GM21737 (cell line): ENCODE data around the gene OR1A2.
"Not testable (repeated sequence)": the region's sequence is repeated elsewhere in the genome, so short reads cannot be mapped to it uniquely, and the experiment has no call there.

ENCODE experiments used
- ATAC-seq: cut with Tn5 transposase; IDR thresholded peaks from one replicate; pipeline ENCODE4 v1.9.1; 2021; ENCODE audit warnings: mild to moderate bottlenecking, moderate library complexity; ENCODE audit not compliant: unreplicated experiment

The OR1A2 gene

GRCh38 chr17:3197219-3197618, at the start of gene OR1A2:
Gene OR1A2 (plus strand): TSS chr17:3197519. CDS start chr17:3197519, 0 bp downstream.
- ATAC-seq: no peak

GRCh38 chr17:3157218-3157617, 40.1 kb upstream of the OR1A2 start:
- no peak for ATAC-seq

GRCh38 chr17:3167574-3167973, 29.7 kb upstream of the OR1A2 start:
- ATAC-seq: no peak

- no peak for ATAC-seq
Measured at GRCh38 chr17:3189961-3190360, 7.4 kb upstream of the OR1A2 start.

GRCh38 chr17:3207367-3207766, 10.0 kb downstream of the OR1A2 start, which contains the start of gene OR1A1:
Gene OR1A1 (plus strand): TSS chr17:3207667. CDS start chr17:3215621, 7,954 bp downstream.
- no peak for ATAC-seq

GRCh38 chr17:3208484-3208883, 11.2 kb downstream of the OR1A2 start:
- ATAC-seq: no peak

GRCh38 chr17:3213001-3213400, 15.7 kb downstream of the OR1A2 start:
- no peak for ATAC-seq

- ATAC-seq: no peak
Measured at GRCh38 chr17:3213587-3213986, 16.3 kb downstream of the OR1A2 start.

- ATAC-seq: not testable (repeated sequence)
Measured at GRCh38 chr17:3219978-3220377, 22.7 kb downstream of the OR1A2 start.

- no peak for ATAC-seq
Measured at GRCh38 chr17:3221850-3222249, 24.5 kb downstream of the OR1A2 start.

GRCh38 chr17:3222505-3222904, 25.2 kb downstream of the OR1A2 start:
- ATAC-seq: no peak

GRCh38 chr17:3224721-3225352, 27.5 kb downstream of the OR1A2 start:
- ATAC-seq: not testable (repeated sequence)

GRCh38 chr17:3232300-3232699, 35.0 kb downstream of the OR1A2 start:
- ATAC-seq: not testable (repeated sequence)

GRCh38 chr17:3238685-3239084, 41.4 kb downstream of the OR1A2 start:
- ATAC-seq: not testable (repeated sequence)

GRCh38 chr17:3241044-3241443, 43.7 kb downstream of the OR1A2 start:
- not testable (repeated sequence) for ATAC-seq

GRCh38 chr17:3244841-3245240, 47.5 kb downstream of the OR1A2 start:
- ATAC-seq: not testable (repeated sequence)
